HG03095 (cell line): ENCODE results near the gene STX5.
"Not testable (repeated sequence)": the region's sequence is repeated elsewhere in the genome, so short reads cannot be mapped to it uniquely, and the experiment has no call there.

Experiments used
- ATAC-seq: cut with Tn5 transposase; IDR thresholded peaks from one replicate; pipeline ENCODE4 v1.9.1; 2021; ENCODE audit warnings: moderate library complexity; ENCODE audit not compliant: unreplicated experiment

Gene STX5

GRCh38 chr11:62788991-62789390, 42.9 kb downstream of the STX5 start:
- no peak for ATAC-seq

DNA sequence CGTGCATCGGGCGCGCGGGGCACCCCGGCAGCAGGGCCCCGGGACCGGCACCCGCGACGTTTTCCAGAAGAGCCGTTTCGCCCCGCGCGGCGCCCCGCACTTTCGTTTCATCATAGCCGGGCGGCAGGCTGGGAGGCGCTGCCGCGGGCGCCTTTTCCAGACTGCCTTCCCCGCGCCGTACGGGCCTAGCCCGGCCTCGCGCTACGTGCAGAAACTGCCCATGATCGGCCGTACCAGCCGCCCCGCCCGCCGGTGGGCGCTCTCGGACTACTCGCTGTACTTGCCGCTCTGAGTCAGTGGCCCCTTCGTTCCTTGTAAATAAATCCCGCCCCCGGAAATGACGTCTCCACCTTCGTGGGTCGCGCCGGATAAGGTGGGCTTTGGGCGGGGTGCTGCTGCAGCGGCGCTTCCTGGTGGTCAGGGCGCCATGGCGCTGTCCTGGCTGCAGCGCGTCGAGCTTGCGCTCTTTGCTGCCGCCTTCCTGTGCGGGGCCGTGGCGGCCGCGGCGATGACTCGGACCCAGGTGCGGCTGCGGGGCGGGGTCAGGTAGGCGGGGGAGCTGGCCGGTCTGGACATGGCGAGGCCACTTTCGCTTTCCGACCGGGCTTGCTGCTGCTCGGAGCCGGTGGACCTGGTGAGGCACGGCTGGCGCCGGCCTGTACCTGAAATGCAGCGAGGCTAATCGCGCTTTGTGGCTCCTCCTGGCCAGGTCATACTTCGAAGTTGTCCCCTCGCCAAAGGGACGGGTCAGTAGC, 44.7 kb downstream of the STX5 start, which contains the start of gene TMEM179B:
TSS of gene TMEM179B (plus strand) at position 398 of the 755 bp plus-strand sequence. CDS start at position 428, 30 bp downstream.
- ATAC-seq, result peak; percentile 64

DNA sequence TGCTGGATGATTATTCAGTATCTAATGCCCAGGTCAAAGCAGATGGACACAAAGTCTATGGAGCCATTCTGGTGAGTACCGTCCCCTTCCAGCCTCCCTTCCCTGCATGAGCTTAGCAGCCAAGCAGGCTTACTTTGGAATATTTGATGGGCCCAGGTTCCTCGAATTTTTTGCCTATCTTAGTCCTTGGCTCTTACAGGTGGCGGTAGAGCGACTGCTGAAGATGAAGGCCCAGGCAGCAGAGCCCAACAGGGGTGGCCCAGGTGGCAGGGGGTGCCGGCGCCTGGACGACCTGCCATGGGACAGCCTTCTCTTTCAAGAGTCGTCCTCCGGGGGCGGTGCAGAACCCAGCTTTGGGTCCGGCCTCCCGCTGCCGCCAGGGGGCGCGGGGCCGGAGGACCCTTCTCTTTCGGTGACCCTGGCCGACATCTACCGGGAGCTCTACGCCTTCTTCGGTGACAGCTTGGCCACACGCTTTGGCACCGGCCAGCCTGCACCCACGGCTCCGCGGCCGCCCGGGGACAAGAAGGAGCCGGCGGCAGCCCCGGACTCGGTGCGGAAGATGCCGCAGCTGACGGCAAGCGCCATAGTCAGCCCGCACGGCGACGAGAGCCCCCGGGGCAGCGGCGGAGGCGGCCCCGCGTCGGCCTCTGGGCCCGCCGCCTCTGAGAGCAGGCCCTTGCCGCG, 45.4 kb downstream of the STX5 start:
- peak; percentile 61 for ATAC-seq

DNA sequence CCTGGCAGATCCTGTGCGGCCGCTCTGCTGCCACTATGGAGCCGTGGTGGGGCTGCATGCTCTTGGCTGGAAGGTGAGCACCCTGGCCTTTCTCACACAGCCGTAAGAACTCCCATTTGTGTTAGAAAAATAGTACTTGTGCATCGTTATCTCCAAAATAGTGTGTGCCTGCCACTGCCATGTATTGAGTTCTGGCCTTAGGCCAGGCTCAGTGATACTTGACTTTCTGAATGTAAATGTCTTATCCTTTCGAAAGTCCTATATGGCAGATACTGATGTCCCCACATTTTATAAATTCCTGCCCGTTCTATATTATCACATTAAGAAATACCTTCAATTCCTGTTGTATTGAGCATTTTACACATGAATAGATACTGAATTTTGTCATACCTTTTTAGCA, 49.1 kb downstream of the STX5 start:
- ATAC-seq, result no peak

- no peak for ATAC-seq
These were observed 53.4 kb downstream of the STX5 start for GRCh38 chr11:62778441-62778840.

DNA sequence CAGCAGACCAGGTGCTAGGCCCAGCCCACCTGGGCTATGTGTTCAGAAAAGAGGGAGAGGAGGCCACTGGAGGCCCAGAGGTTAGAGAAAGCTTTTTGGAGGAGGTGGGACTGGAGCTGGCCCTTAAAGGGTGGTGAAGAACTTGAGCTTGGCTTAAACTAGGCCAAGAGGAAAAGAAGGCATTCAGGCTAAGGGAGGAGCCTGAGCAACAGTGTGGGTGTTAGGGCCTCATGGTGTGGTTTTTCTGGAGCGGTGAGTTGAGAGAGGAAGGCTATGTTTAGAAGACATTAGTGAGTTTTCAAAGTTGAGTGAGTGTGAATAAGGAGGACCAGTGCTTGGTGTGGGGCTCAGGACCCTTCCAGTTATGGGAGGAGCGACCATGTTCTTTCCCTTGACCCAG, 54.5 kb downstream of the STX5 start:
- no peak for ATAC-seq

GRCh38 chr11:62775646-62776045, 56.2 kb downstream of the STX5 start:
- no peak for ATAC-seq

DNA sequence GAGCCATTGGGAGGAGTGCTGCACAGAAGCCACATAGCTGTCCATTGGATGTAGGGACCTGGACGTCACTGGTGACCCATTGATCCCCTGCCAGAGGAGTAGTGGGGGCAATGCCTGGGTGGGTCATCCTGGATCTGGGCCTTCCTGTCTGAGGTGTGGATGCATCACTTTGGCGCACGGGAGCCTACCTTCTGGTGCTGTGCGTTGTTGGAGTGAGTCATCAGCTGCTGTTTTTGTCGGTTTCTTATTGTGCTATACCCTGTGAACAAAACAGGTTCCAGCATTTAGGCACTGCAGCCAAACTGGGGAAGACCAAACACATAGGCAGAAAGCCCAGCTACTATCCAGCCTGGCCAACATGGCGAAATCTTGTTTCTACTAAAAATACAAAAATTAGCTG, 57.4 kb downstream of the STX5 start:
- ATAC-seq, result no peak

DNA sequence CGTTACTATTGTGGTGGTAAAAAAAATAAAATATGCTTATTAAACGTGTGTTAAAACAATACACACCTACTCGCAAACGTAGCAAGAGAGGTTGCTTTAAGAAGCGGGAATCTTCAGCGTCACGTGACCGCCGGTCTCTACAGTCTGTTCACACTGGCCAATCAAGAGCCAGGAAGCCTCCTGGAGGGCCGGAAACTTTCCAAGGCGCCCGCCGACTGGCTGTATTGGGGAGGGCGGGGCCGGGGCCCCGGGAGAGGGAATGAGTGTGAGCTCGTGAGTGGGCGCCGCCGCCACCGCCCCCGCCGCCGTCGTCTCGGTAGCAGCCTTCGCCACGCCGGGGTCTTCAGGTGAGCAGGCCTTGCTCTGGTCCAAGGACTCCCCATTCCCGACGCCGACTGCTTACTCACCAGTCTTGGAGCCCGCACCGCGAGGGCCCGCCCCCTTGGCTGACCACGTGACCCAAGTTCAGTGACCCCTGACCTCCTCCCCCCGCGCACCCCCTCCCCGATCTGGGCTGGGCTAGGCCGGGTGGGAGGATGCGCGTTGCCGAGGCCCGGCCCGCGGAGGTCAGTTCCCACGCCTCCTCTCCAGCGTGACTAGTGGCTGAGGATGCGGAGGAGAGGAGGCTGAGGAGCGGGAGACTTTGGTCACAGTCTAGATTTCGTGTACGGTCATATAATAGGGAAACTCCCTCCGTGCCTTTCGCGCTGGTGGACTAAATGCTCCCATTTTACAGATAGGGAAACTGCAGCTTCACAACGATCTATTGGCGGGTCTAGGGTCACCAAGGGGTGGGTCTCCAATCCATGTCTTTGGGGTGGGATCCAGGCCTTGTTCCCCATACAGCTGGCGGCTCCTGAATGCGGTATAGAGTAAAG, 60.5 kb downstream of the STX5 start, which contains the start of gene TAF6L:
TSS of gene TAF6L (plus strand) at position 253 of the 878 bp plus-strand sequence. CDS start 4,388 bp downstream, outside the sequence.
- peak; percentile 74 for ATAC-seq

- ATAC-seq, result no peak
These were observed 61.1 kb downstream of the STX5 start for GRCh38 chr11:62770778-62771143.

GRCh38 chr11:62760867-62761227, 71.0 kb downstream of the STX5 start:
- ATAC-seq, result not testable (repeated sequence)

DNA sequence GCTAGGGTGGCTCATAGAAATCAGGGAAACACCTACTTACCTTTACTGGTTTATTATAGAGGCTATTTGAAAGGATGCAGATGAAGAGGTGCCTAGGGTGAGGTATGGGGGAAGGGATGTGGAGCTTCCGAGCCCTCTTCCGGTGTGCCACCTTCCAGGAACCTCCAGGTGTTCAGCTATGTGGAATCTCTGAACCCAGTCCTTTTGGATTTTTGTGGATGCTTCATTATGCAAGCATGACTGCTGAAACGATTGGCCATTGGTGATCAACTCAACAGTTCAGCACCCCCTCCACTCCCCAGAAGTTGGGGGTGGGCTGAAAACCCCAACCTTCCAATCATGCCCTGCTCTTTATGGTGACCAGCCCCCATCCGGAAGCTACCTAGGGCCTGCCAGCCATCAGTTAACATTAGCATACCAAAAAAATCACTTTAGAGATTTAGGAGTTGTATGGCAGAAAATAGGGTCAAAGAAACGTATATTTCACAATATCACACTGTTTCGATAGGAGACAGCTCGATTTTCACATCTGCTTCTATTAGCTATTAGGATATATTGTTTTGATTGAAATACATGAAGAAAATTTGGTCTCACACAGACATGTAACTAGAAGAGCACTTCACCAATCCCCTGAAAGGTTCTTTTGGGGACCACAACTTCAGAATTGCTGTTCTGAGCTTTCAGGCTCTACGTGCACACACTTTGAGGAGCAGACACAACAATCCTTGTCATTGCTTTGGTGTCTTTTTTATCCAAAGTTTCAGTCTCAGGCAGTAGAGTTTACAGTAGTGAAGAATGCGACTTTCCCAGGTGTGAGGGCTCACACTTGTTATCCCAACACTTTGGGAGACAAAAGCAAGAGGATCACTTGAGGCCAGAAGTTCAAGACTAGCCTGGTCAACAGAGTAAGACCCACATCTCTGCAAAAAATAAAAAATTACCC, 73.7 kb downstream of the STX5 start:
- ATAC-seq, result no peak
